ENCODE results near the gene ACTL6A. TPM values are rescaled to one million over a fixed set of nuclear protein-coding genes. Genes with fewer than 3 reads are reported as not detected.
"Not testable (repeated sequence)": the region's sequence is repeated elsewhere in the genome, so short reads cannot be mapped to it uniquely, and the experiment has no call there.

ACTL6A gene
- 10 to 100 TPM; 27.4 to 34.5 (median 34.1) TPM for total RNA-seq

- WGBS, result 0% methylated on average over 20 of the region's 55 CpGs
- H3K4me3 ChIP-seq, result peak within 1 kb of the TSS; percentile 85 to 98 (median 86)
- intact Hi-C loops (cut with DNase I), result loop anchor here (5.0 to 10.0 kb wide), 3 partner anchors 115 to 418 kb away; partner anchors contain the start of genes MFN1 and PIK3CA
- peaks cover 6 to 24% (median 15%) of the 10 kb centered on the region in 4 donors for H3K4me1 ChIP-seq
- peak; percentile 100 for DNase-seq (ENCODE audit: extremely low spot score)
- TF ChIP-seq, protein P1, sequence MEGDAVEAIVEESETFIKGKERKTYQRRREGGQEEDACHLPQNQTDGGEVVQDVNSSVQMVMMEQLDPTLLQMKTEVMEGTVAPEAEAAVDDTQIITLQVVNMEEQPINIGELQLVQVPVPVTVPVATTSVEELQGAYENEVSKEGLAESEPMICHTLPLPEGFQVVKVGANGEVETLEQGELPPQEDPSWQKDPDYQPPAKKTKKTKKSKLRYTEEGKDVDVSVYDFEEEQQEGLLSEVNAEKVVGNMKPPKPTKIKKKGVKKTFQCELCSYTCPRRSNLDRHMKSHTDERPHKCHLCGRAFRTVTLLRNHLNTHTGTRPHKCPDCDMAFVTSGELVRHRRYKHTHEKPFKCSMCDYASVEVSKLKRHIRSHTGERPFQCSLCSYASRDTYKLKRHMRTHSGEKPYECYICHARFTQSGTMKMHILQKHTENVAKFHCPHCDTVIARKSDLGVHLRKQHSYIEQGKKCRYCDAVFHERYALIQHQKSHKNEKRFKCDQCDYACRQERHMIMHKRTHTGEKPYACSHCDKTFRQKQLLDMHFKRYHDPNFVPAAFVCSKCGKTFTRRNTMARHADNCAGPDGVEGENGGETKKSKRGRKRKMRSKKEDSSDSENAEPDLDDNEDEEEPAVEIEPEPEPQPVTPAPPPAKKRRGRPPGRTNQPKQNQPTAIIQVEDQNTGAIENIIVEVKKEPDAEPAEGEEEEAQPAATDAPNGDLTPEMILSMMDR (IDR thresholded peaks at IDR 0.05), result no peak
- TF ChIP-seq POLR2AphosphoS5 (IDR thresholded peaks at IDR 0.05), result peak; percentile 77 to 83
- TF ChIP-seq POLR2A (IDR thresholded peaks at IDR 0.05; ENCODE audit: low read depth), result no peak
- TF ChIP-seq EP300 (IDR thresholded peaks at IDR 0.05), result no peak
- H3K36me3 ChIP-seq, result no peaks in the 10 kb centered on the region
- no peaks in the 10 kb centered on the region for H3K9me3 ChIP-seq
- H3K27me3 ChIP-seq, result no peaks in the 10 kb centered on the region
- peak within 1 kb of the TSS; percentile 84 to 92 (median 87) for H3K27ac ChIP-seq (replicated peaks in 1 of 4)
Observed at GRCh38 chr3:179562591-179563270, at the start of gene ACTL6A. Gene ACTL6A (plus strand): TSS chr3:179562926. CDS start chr3:179563093, 167 bp downstream.

DNA sequence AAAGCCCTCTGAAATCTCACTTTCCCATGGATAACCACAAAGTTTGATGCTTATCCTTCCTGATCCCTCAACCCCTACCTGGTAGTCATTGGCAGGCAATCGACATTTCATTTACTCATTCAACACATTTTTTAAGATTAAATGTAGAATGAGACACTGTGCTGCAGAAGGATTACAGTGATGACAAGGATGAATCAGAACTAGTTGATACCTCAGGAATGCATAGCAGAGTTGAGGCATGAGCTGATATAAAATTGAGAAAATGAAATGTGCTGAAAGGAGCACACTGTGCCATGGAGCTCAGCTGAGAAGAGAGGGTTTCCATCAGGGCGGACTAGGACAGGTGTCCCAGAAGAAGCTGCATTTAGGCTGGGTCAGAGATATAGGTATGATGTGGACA is 48.9 kb upstream of the ACTL6A start:
- no peaks in the 10 kb centered on the region for H3K27me3 ChIP-seq
- TF ChIP-seq POLR2AphosphoS5 (IDR thresholded peaks at IDR 0.05), result no peak
- no peak for TF ChIP-seq POLR2A (IDR thresholded peaks at IDR 0.05; ENCODE audit: low read depth)
- TF ChIP-seq, protein P1 (IDR thresholded peaks at IDR 0.05), result no peak
- no peak for TF ChIP-seq EP300 (IDR thresholded peaks at IDR 0.05)
- H3K27ac ChIP-seq (replicated peaks in 1 of 4), result no peak overlapping the region
- no peaks in the 10 kb centered on the region for H3K4me1 ChIP-seq
- no peaks in the 10 kb centered on the region for H3K9me3 ChIP-seq
- WGBS, result 93% methylated on average over 2 of the region's 2 CpGs
- intact Hi-C loops (cut with DNase I), result no loop called here
- DNase-seq (ENCODE audit: extremely low spot score), result peak; percentile 57
- H3K4me3 ChIP-seq, result no peak overlapping the region
- H3K36me3 ChIP-seq, result no peaks in the 10 kb centered on the region

DNA sequence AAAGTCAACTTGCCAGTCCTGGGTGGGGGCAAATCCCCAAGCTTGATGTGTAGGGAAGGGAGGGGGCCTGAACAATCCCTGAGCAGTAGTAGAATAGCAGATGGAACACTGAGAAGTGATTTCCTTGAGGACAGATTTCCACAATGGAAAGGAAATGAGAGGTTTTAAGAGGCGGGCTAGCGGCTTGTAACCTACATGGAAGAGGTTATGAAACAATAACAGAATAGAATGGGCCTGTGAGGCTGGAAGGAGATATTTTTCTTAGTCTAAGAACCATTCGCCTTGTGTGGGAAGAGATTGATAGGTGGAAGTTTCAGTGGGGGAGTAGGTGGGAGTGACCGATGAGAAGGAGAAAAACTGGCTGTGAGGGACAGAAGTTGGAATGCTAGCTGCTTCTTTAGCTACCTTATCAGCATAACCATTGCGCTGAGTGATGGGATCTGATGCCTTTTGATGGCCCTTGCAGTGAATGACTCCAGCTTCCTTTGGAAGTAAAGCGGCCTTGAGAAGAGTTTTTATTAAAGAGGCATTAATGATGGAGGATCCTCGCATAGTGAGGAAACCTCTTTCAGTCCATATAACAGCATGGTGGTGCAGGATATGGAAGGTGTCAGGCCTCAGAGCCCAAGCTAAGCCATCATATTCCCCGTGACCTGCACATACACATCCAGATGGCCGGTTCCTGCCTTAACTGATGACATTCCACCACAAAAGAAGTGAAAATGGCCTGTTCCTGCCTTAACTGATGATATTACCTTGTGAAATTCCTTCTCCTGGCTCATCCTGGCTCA is 46.1 kb upstream of the ACTL6A start:
- H3K36me3 ChIP-seq; H3K4me3 ChIP-seq; H3K27ac ChIP-seq (replicated peaks in 1 of 4); H3K4me1 ChIP-seq; intact Hi-C loops (cut with DNase I); H3K27me3 ChIP-seq; H3K9me3 ChIP-seq; DNase-seq (ENCODE audit: extremely low spot score): not testable (repeated sequence)
- 88% methylated on average over 9 of the region's 9 CpGs for WGBS

- H3K4me1 ChIP-seq, result peaks cover 11 to 30% (median 25%) of the 10 kb centered on the region in 4 donors
- no peaks in the 10 kb centered on the region for H3K9me3 ChIP-seq
- intact Hi-C loops (cut with DNase I), result no loop called here
- WGBS, result 4% methylated on average over 1 of the region's 1 CpG
- DNase-seq (ENCODE audit: extremely low spot score), result no peak
- H3K27ac ChIP-seq (replicated peaks in 1 of 4), result peak overlapping the region; percentile 69 to 84 (median 72)
- TF ChIP-seq POLR2A (IDR thresholded peaks at IDR 0.05; ENCODE audit: low read depth) (no peak), EP300 (IDR thresholded peaks at IDR 0.05) (no peak), POLR2AphosphoS5 (IDR thresholded peaks at IDR 0.05) (no peak)
- TF ChIP-seq, protein P1 (IDR thresholded peaks at IDR 0.05), result no peak
- H3K4me3 ChIP-seq, result peak overlapping the region in 3 of 4 donors; percentile 15 to 30 (median 24)
- no peaks in the 10 kb centered on the region for H3K36me3 ChIP-seq
- H3K27me3 ChIP-seq, result no peaks in the 10 kb centered on the region
Observed at GRCh38 chr3:179526482-179526881, 36.2 kb upstream of the ACTL6A start.

- H3K4me1 ChIP-seq, result peaks cover 11 to 30% (median 25%) of the 10 kb centered on the region in 4 donors
- peak overlapping the region; percentile 69 to 84 (median 72) for H3K27ac ChIP-seq (replicated peaks in 1 of 4)
- no peaks in the 10 kb centered on the region for H3K27me3 ChIP-seq
- 6% methylated on average over 3 of the region's 3 CpGs for WGBS
- peak; percentile 93 for DNase-seq (ENCODE audit: extremely low spot score)
- no peaks in the 10 kb centered on the region for H3K9me3 ChIP-seq
- intact Hi-C loops (cut with DNase I), result no loop called here
- H3K36me3 ChIP-seq, result no peaks in the 10 kb centered on the region
- H3K4me3 ChIP-seq, result peak overlapping the region in 3 of 4 donors; percentile 15 to 30 (median 24)
- peak; percentile 55 to 62 for TF ChIP-seq POLR2AphosphoS5 (IDR thresholded peaks at IDR 0.05)
- TF ChIP-seq EP300 (IDR thresholded peaks at IDR 0.05), result peak; percentile 74
- no peak for TF ChIP-seq POLR2A (IDR thresholded peaks at IDR 0.05; ENCODE audit: low read depth)
Observed at GRCh38 chr3:179526989-179527391, 35.7 kb upstream of the ACTL6A start.

Measured in esophagus muscularis mucosa (tissue), 4 donors.